Measurements from ENCODE around the gene RIN2.

The RIN2 gene

DNA sequence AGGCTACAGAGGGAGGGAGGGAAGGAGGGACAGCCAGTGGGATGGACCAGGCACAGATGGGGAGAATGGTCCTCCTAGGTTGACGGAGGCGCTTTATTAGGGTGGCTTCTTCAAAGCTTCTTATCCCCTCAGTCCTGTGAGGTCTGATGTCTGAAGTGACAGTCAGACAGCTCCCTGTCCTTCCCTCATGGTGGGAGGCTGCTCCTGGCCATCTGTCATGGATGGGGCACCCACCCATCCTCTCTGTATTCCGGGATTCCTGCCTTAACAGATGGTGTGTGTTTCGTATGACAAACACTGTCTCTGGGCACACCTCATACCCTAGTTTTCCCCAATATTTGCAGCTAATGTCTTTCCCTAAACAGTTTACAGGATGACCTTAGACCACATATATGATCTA lies 7.9 kb downstream of the RIN2 start:
- no peak for DNase-seq

DNA sequence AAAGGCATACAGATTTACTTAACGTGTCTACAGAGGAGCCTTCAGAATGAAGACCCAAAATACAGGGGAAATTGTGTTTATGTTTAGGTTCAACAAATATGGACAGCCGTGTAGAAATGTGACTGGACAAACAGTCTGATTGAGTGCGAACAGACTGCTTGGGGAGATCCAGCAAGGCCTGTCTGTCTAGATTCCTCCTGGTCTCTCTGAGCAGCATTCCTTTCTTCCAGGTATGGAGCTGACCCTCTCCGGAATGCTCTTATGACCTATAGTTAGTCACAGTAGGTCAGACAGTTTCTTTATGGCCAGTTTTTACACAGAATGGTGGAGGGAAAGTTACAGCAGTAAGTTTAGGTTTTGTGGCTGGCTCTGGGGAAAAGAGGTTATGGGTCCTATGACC lies 9.0 kb downstream of the RIN2 start:
- no peak for DNase-seq

GRCh38 chr20:19768325-19768842 lies 10.3 kb downstream of the RIN2 start:
- no peak for DNase-seq

DNA sequence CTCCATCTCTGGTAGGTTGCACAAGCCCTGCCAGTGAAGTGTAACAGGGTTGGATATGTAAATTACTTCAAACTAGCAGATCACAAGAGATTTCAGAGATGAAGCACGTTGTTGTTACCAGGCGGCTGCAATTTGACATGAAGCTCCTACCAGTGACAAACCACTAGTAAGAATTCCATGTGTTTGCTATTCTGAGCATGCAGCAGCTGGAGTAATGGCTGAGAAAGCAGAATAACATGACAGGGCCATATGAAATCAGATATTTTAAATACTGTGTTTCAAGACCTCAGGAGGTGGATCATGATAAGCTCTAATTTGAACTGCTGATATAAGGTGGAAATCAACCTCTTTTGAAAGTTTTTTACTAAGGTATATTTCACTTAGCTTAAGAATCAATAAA lies 11.4 kb downstream of the RIN2 start:
- no peak for DNase-seq

DNA sequence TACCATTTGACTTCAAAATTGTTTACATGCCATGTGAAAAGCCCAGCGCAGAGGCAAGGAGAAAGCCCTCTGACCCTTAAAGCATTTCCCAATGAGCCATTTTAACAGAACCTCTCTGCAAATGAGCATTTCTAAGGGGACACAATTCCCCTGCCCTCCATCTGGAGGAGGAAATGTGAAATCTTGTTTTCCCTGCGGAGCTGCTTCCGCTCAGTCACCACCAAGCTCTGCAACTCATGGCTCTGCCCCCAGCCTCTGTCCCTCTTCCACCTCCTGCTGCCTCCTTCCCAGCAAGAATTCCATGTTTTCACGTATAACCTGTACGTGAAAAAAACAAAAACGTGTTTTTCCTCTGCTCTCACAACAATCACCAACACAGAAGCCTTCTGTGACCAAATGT lies 12.3 kb downstream of the RIN2 start:
- no peak for DNase-seq

DNA sequence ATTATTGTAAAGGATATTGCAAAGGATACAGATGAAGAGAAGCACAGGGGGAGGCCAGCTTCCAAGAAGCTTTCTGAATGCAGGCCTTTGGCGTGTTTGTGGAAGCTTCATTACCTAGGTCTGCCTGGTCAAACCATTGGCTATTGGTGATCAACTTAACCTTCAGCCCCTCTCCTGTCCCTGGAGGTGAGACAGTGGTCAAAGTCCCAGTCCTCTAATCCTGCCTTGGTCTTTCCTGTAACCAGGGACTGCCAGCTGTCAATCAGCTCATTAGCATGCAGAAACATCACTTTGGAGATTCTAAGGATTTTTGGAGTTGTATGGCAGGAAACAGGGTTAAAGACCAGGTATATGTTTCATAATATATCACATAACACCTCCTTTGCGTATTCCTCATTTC lies 13.0 kb downstream of the RIN2 start:
- no peak for DNase-seq

- no peak for DNase-seq
Observed at GRCh38 chr20:19773471-19773870, 15.4 kb downstream of the RIN2 start.

DNA sequence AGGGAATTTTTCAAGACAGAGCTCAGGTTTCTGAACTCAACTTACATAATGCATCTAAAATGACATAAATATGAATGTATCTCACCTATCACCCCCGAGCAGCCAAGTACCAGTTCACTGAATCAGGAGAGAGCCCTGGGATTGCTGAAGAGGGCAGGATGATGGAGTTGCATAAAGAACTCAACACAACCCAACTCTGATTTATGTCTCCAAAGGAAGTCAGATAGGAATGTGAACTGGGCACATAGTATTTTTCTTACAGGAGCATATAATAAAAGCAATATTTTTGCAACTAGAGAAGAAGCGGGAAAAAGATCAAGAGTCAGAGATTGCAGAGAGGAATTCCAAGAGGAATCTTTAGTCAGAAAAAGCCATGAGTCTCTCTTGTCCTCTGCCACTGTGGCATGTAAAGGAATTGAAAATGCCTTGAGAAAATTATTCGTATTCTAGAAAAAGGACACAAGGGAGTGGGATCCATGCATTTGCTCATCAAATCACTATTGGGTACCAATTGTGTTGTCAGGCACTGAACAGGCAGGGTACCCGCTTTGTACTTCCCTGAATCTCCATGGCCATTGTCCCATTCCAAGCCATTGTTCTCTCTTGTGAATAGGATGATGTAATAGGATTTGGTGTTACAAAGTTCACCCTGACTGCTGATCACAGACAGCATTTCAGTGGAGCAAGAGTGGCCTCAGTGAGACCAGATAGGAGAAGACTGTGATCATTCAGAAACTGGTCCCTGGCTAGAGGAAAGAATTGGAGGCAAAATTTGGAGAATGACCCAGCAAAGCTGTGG lies 16.3 kb downstream of the RIN2 start:
- DNase-seq: peak; percentile 58

- DNase-seq: no peak
Observed at GRCh38 chr20:19775353-19776253, 17.5 kb downstream of the RIN2 start.

- DNase-seq: no peak
Observed at GRCh38 chr20:19777315-19777714, 19.3 kb downstream of the RIN2 start.

DNA sequence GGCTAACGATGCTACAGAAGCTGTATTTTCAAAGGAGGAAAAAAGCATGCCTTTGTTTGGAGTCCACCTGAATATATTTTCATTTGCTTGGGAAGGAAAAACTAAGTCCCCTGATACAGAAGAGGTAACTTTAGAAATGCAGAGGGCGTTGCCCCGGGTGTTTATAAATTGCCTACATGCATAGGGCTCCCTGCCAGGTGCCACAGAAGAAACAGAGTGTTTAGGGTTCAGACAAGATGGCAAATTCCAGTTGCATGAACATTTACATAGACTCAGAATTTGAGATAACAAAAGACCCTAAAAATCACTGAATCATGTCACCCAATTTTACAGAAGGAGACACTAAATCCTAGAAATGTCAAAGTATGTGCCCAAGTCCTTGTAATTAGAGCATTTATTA lies 19.9 kb downstream of the RIN2 start:
- no peak for DNase-seq

- no peak for DNase-seq
Observed at GRCh38 chr20:19778404-19778803, 20.3 kb downstream of the RIN2 start.

GRCh38 chr20:19779634-19780033 lies 21.6 kb downstream of the RIN2 start:
- DNase-seq: no peak

DNA sequence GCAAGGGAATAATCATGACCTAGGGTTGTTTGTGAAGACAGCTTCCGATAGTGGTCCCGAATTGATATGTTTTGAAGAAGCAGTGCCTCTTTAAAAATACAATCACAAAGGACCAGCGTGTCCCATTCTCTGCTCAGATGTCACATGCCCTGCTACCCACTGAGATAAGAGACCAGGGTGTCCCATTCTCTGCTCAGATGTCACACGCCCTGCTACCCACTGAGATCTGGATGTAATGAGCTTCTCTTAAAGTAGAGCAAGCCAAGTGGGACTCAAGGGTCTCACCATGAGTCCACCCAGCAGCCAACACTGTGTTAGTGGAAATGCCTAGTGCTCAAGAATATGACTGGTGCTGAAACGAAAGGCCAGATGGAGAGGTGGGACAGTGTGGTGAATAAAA lies 22.2 kb downstream of the RIN2 start:
- no peak for DNase-seq

DNA sequence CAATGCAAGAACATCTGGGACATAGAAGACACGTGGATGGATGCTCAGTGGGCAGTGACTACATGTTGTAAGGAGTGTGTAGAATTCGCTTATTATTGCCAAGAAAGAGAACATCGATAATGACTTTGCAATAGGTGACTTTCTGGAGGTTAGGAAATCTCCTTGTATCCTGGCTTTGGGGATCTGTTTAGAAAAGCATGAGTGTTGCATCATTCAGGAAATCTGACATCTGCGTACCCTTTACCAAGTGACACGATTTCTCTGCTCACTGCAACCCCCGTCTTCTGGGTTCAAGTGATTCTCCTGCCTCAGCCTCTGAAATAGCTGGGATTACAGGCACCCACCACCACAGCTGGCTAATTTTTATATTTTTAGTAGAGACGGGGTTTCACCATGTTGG lies 23.2 kb downstream of the RIN2 start:
- no peak for DNase-seq

DNA sequence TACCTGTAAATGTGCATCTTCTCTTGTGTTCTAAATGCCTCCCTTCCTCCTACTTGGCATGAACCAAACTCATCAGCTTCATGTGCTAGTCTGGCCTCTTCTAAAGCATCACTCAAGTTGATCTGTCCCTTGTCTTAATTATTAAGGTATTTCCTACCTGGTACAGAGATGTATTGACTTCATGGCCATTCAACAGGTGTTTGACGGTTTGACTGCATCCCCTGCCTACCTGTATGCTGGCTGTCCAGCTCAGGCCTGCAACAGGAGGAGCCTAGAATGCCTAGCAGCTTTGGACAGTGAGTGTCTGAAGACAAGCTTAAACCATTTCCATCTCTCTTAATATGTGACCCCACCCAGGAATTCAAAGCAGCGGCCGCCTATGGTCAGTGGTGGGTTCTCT lies 24.6 kb downstream of the RIN2 start:
- no peak for DNase-seq

DNA sequence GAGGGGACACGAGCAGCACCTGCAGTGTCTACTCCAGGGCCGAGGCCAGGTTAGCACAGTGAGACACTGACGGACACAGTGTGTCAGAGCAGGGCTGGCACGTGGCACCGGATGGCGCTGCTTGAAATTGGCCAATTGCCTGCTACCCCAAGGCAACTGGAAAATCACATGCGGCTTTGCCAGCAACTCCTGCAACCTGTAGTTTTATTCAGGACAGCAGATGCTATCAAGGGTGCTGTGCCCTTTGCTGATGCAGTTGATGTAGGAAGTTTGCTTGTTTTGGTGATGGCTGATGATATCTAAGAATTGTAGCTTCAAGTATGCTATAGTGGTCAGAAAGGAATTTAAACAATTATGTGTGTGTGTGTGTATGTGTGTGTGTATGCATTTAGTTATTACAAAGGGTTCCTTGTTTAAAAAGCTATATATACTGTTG lies 25.9 kb downstream of the RIN2 start:
- no peak for DNase-seq

- peak; percentile 91 for DNase-seq
Observed at GRCh38 chr20:19784511-19785172, 26.6 kb downstream of the RIN2 start.

DNA sequence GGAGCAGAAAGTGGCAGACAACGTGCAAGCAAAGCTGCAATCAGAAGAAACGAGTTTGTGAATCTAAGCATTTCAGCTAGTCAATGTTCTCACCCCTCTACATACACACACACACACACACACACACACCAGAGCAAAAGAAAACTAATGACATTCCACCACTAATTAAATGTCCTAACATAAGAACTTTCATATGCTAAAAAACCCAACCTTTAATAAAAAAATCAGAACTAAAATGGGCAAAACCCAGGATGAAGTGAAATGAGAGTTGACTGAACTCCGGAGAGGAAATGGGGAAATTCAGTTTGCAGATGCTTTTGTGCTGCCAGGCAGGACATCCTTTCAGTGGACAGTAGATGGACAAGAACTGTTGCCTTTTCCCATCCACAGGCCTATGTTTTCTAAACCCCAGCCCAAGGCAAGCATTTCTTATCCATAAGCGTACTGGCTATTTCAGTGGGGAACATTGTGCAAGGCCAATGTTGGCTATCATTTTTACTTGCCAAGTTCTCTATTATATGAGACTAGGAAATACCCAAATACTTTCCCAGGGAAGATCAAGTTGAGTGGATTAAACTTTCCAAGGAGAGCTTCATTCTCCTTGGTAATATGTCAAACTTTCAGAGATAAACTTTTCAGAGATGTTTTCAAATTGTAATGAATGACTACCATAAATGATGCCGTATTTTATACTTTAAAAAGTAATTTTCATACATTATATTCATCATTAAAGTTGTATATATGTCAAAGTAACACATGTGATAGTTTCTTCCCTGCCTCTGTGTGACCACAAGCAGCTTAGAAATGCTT lies 27.3 kb downstream of the RIN2 start:
- peak; percentile 44 for DNase-seq

DNA sequence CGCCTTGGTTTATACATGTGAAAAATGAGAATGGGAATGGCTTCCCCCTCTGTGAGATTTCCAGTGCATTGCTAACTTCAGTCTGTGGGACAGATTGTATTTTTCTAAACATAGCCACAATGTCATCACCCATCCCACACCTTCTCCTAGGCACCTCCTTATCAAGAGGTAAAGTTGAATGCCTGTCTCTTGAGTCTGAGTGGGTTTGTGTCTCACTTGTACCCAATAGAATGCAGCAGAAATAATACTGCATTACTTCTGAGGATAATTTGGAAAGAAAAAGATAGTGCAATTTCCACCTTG lies 27.9 kb downstream of the RIN2 start:
- no peak for DNase-seq

DNA sequence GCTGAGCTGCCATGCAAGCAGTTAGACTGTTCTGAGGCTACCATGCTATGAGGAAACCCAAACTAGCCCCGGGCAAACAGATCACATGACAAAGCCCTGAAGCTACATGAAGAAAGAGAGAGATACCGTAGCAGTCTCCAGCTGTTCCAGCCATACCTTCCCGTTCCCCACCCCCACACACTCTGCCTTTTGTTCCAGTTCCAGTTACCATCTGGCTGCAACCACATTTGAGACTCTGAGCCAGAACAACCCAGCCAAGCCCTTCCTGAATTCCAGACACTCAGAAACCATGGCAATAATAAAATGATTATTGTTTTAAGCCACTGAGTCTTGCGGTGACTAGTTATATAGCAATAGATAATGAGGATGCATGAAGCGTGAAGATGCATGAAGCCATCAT lies 28.3 kb downstream of the RIN2 start:
- DNase-seq: no peak

GRCh38 chr20:19787366-19787765 lies 29.3 kb downstream of the RIN2 start:
- DNase-seq: no peak

DNA sequence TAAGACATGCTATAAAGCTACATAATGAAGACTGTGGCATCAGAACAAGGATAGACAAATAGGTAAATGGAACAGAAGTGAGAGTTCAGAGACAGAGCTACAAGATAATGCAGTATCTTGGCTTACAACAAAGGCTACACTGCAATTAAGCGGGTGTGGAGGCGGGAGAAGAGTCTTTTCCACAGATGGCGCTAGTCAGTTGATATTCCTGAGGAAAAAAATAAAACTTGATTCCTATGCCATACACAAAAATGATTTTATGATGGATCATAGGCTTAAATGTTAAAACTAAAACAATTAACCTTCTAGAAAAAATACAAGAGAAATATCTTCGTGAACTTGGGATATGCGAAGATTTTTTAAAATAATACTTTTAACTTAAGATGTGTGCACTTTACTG lies 31.0 kb downstream of the RIN2 start:
- DNase-seq: no peak
